Amniotic stem cell (primary cell): Measurements from ENCODE around the gene MICAL3.
"Not testable (repeated sequence)": the region's sequence is repeated elsewhere in the genome, so short reads cannot be mapped to it uniquely, and the experiment has no call there.

Experiments used
- DNase-seq: peaks from one replicate; lab custom pipeline; 2025; lab: John Stamatoyannopoulos, UW

The MICAL3 gene

DNA sequence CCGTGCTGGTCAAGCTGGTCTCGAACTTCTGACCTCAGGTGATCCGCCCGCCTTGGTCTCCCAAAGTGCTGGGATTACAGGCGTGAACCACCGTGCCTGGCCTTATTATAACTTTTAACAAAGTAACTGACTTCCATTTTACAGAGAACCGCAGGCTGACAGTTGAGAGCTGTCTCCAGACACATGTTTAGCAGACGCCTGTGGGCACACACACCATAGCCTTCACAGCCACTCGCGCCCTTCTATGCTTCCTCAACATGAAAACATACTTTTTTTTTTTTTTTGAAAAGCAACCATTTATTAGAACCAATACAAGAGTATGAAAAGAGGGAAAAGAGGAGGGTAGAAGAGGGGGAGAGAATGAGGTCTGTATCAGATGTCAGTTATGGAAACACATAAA, 260.9 kb downstream of the MICAL3 start:
- DNase-seq: not testable (repeated sequence)

DNA sequence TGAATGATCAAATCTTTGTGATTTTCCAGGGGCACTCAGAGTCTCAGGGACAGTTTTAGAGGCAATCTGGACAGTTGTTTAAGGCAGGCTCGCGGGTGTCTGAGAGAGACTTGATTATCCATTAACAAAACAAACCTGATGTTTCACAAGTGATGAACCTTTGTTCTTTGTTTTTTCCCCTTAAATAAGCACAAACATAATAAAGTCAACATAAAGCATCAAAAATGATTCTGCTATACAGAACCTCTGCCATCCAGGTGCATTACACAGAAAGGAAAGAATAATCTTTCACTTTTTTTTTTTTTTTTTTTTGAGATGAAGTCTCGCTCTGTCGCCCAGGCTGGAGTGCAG, 263.2 kb downstream of the MICAL3 start:
- DNase-seq: no peak

DNA sequence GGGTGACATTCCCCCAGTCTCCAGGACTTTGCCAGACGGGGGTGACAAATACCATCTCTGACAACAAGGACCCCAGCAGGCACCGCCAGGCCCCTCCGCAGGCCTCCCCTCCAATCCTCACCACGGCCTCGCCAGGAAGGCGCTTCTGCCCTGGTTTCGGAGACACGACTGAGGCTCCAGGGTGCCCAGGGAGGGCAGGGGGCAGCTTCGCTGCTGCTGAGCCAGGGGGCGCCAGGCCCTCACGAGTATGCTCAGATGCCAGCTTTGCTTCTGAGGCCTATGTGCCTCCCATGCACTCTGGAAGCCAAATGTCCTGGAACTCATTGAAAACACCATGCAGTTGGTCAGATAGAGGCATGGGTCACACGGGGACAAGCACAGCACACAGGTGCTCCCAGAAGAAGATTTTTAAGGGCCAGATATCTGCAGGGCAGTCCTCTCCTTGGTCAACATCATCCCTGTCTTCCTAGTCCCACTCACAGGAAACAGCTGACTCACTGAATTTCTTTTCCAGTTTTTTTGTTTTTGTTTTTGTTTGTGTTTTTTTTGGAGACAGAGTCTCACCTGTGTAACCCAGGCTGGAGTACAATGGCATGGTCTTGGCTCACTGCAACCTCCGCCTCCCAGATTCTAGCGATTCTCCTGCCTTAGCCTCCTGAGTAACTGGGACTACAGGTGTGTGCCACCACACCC, 270.0 kb downstream of the MICAL3 start:
- no peak for DNase-seq

DNA sequence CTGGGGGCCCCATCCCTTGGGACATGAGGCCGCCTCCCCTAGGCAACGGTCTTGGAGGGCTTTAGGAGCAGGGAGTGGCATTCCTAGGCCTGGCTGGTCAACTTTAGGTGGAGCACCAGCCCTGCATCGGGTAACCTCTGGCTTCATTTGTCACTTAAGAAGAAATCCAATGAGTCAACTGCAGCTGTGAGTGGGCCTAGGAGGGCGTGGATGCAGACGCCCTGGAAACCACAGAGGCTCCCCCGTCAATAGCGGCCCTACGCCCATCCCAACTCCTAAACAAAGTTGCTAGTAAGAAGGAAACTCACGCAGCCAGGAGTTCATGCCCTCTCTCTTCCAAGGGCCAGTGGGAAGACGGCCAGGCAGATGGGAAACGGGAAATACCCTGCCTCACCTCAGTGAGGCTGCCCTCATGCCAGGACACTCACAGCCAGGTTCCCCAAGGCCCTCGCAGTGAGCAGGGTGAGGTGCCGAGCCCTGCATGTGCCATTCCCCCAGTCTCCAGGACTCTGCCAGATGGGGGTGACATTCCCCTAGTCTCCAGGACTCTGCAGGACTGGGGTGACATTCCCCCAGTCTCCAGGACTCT, 270.9 kb downstream of the MICAL3 start:
- no peak for DNase-seq

DNA sequence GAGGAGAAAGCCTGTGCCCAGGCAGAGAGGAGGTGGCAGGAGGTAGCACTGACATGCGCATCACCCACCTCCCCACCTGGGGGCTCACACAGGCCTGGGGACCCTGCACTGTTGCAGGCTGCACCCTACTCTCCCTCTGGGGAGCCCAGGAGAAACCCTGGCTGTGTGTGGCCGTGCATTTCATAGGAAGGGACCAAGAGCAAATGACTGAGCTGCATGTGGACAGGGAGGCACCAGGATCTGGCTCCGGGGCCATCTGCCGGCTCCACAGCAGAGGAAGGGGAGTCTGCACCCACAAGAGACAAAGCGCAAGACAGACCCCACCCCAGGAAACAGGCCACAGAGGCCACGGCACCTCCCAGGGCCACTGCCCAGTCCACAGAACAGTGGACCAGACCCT, 272.8 kb downstream of the MICAL3 start:
- no peak for DNase-seq

DNA sequence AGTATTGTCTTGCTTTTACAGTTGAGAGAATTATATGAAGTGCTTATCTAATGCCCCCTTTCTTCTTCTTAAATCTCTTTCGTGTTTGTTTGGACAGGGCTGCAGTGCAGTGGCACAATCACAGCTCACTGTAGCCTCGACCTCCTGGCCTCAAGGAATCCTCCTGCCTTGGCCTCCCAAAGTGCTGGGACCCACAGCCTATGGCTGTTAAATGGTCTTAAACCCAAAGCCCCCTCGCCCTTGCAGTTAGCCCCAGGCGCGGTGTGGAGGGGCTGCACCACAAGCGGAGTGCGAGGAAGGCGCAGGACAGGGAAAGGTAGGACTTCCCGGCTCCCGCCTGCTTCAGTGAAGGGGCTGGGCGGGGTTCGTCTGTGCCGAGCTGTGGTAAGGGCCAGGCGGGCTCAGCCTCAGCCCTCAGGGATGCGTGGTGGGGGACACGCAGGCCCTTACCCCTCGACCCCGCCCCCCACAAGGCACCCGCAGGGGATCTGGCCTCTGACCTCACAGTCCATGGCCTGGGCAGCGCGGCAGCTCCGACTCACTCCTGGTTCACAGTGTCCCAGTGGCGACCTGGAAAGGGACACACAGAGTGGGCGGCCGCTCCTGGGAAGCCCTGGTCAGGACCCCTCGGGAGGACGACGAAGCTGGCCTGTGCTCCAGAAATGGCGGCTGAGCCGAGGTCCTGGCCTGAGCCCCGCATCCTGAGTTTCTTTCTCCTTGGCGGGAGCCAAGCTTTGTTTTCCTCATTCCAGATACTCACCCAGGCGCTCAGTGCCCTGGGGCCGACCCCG, 274.6 kb downstream of the MICAL3 start:
- DNase-seq: no peak

DNA sequence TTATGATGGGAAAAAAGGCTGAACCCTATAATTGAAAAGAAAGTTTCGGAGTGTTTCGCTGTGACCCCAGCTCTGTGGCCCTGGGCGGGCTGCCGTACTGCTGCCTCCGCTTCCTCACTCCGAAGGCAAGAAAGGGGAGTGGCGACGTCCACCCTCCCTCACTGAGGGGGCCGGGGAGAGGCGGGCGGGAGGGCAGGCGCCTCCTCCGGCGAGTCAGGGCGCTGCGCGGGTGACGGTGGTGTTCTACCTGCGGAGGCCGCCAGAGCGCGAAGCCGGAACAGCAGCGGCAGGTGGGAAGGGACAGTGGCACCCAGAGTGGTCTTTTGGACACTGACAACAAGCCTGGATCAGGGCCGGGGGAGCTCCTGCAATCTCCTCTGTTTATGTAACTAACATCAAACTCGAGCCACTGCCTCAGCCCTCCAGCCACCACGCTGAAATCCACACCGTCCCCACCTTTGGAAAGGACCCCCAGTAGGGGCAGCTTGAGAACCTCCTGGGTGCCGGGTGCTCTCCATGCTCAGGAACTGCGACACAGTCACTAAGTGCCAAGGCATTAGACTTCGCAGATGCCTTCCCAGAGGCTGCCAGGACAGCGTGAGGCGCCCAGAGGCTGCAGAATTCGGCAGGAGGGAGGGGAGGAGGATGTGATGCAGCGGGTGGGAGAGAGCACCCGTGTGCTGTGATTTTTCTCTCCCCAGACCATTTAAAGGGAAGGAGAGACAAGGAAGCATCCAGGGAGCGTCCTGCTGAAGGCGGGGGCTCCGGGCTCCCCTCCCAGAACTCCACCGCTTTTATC, 275.6 kb downstream of the MICAL3 start:
- DNase-seq: no peak

DNA sequence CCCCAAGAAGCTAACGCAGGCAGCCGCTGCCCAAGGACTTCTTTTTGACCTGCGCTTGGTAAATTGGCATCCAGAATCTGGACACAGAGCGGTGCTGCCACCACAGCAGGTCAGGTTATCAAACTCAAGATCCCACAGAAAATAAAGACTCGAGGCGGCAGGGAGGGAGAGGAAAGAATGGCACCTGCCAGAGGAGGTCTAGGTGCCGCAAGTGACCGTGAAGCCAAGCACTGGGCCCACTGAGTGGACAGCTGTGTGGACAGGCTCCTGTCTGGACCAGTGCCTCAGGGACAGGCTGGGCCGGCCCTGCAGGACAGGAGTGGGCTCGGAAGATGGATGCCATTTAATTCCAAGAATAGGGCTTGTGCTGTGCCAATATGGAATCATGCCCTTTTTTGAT, 277.4 kb downstream of the MICAL3 start:
- DNase-seq: no peak

DNA sequence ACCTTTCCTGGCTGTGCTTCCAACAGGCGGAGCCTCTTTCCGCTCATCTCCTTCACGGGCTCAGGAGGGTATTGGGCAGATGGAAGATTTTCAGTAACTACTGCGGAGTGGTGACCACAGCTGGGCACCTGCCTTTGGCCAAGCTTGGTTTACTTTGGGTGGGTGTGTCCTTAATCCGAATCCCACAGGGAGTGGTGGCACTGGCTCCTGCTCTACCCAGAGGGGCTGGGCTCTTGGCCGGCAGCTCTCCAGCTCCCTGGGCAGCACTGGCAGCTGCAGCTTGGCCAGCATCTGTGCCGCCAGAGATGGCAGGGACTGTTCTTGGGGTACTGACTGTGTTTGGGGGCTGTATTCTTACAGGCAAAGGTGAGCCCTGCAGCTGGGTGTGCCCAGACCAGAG, 279.9 kb downstream of the MICAL3 start:
- DNase-seq: no peak

DNA sequence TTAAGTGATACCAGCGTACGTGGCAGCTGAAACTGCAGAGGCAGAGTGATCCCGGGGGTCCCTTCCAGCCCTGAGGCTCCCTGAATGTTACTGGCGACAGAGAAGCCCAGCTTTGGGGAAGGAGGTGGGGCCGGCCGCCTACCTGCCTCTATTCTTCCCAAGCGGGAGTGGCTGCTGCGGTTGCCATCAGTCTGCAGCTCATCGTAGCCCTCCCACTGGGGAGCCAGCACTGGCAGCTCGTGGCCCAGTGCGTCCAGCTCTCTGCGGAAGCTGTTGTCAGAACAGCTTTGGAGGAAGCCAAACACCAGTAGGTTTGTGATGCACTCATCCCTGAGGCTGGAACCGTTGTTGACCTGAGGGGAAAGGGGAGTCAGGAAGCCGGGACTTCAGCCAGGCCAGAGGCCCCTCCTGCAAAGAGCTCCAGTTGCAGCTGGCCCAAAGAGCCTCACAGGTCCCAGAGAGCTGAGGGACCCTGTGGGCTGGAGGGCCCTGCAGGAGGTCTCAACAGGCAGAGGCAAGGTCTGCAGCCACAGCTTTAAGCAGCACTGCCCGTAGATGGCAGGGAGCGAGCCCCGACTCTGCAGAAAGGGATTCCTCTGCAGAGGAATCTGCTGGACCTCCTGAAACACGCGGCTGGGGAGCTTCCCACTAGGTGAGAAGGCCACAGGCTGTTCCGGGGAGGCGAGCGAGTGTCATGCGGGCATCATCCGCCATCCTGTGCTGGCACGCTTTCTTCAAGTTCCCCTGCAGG, 280.5 kb downstream of the MICAL3 start:
- DNase-seq: no peak

DNA sequence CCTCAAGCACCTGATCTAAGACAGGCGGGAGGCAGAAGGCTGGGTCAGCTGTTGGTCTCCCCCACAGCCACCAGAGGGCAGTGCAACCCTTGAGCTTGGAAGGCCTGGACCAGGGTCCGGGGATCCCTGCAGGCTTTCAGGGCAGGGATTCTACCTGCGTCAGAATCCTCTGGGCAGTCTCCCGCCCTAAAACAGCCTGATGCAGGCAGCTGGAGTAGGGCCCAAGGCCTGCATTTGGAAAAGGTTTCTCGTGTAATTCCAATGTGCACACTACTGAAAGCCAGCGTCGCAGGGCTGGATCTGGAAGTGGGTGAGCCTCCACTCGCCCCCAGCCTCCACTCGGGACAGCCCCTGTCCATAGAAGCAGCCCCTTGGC, 281.8 kb downstream of the MICAL3 start:
- DNase-seq: no peak

DNA sequence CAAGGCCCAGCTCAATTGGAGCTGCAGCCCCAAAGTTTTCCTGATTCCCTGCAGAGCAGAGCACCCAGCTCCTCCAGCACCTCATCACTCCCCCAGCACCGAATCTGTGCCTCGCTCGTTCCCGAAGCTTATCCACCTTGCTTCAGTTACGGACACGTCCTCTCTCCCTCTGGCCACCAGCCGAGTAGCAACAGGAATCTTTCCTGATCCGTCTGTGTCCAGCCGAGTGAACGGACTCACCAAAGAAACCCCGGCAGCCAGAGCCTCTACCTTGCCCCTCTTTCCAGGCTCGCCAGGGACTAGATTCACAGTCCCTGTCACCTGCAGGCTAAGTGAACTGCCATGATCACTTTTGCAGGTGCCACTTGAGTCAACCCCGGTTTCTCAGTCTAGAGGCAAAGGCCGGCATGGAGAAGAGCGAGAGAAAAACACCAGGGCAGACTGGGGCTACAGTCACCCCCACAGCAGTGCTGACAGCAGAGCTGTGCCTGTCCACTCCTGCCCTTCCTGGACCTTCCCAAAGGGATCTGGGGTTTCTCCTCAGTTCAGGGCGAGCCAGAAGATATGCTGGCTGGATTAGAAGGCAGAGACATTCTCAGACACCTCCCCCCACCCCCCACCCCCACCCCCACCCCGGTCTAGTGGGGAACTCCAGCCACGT, 282.4 kb downstream of the MICAL3 start:
- DNase-seq: no peak

DNA sequence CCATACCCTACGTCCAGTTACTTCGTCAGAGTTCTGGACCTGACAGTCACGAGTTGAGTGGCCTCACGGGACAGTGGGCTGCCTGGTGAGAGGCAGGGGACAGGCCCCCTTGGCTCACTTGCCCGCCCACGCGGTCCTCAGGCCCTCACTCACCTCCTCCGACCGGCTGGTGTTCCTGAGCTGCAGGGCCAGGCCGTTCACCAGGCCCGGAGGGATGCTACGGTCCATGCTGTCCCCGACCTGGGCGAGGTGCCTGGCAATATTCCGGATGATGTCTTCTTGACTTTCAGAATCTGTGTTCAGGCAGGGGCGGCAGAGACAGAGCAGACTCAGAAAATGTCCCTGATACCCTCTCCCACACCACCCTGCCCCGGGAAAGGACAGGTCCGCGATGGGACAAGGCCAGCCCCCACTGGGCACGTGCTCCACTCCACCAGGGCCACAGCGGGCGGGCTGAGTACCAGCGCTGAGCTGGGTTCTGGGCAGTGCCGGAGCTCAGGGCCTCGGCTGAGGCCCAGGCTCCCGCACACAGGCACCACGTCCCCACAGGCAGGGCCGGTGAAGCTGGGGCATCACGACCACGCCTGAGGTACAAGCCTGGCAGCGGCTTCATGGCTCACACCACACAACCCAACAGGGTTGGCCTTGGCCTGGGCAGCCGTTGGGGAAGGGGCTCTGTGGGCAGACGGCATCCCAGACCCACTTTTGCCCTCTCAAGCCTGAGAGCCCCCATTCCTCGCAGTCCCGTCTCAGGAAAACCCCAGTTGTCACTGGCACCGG, 285.0 kb downstream of the MICAL3 start:
- DNase-seq: no peak

DNA sequence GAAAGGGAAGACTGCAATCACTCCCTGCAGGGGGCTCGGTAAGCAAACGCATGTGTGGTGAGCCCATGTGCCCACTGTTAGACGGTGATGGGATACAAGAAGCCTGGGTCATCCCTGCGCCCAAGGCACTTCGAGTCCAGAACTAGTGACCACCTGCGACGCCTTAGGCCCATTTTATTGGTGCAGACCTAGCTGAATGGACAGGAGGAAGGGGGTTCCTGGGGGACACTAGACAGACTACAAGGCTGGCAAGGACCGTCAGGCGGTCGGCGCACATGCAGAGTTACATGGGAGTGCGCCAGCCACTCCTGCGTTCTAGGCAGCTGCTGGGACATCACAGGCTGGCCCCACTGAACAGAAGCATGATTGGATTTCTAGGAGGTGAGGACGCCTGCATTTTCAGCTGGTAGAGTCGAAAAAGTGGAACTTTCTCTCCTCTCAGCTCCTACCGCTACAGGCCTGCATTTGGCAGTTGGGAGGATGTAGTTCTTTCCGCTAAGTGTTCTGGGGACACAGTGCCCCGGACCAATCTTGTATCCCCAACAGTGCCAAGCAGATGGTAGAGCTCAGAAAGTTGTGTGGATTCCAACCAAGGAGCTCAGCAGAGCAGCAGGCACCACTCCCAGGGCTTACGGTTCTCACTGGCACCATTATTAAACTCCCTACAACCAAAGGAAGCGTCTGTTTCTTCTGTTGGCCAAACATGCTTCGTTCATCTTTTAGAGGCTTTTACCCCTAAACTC, 285.8 kb downstream of the MICAL3 start:
- DNase-seq: no peak
